Activated CD8-positive, alpha-beta memory T cell treated with anti-CD3 and anti-CD28 coated beads for 1 hour (primary cell): Measurements from ENCODE around the gene HS3ST3B1.
A peak's percentile ranks its signal among the peaks of the same experiment; 100 is the strongest.

Source experiments
- DNase-seq, 2 donors: peaks; one replicate each; pipeline ENCODE4 v3.0.0-alpha.2; 2020; ENCODE audit warnings: low read depth in 1 of 2; ENCODE audit errors: extremely low read depth in 1 of 2

The HS3ST3B1 gene

GRCh38 chr17:14300575-14301278 is at the start of gene HS3ST3B1:
Gene HS3ST3B1, plus strand, starts transcription at chr17:14301081. Its CDS starts 438 bp downstream, at chr17:14301519.
- peak; percentile 97 to 99 for DNase-seq

- no peak for DNase-seq
These were observed 39.5 kb upstream of the HS3ST3B1 start for GRCh38 chr17:14261406-14261805.

- DNase-seq: no peak
These were observed 32.6 kb upstream of the HS3ST3B1 start for GRCh38 chr17:14268264-14268663.

GRCh38 chr17:14269473-14269872 is 31.4 kb upstream of the HS3ST3B1 start:
- DNase-seq: no peak

- DNase-seq: no peak
These were observed 30.4 kb upstream of the HS3ST3B1 start for GRCh38 chr17:14270508-14270907.

GRCh38 chr17:14276535-14277250 is 24.2 kb upstream of the HS3ST3B1 start:
- no peak for DNase-seq

GRCh38 chr17:14281530-14281929 is 19.4 kb upstream of the HS3ST3B1 start:
- DNase-seq: no peak

GRCh38 chr17:14282726-14283125 is 18.2 kb upstream of the HS3ST3B1 start:
- no peak for DNase-seq

GRCh38 chr17:14289162-14289561 is 11.7 kb upstream of the HS3ST3B1 start:
- DNase-seq: no peak

GRCh38 chr17:14294876-14295275 is 6.0 kb upstream of the HS3ST3B1 start:
- DNase-seq: no peak

GRCh38 chr17:14295676-14296075 is 5.2 kb upstream of the HS3ST3B1 start:
- DNase-seq: no peak

GRCh38 chr17:14296166-14296910 is 4.5 kb upstream of the HS3ST3B1 start:
- DNase-seq: no peak

- DNase-seq: no peak
These were observed 3.6 kb upstream of the HS3ST3B1 start for GRCh38 chr17:14297161-14297851.

GRCh38 chr17:14298221-14298946 is 2.5 kb upstream of the HS3ST3B1 start:
- DNase-seq: no peak

GRCh38 chr17:14298947-14299279 is 2.0 kb upstream of the HS3ST3B1 start:
- DNase-seq: no peak

GRCh38 chr17:14299280-14300141 is 1.4 kb upstream of the HS3ST3B1 start:
- DNase-seq: peak in 1 of 2 donors; percentile 29

- peak in 1 of 2 donors; percentile 27 for DNase-seq
These were observed 604 bp downstream of the HS3ST3B1 start for GRCh38 chr17:14301279-14302090.

- peak in 1 of 2 donors; percentile 37 for DNase-seq
These were observed 1.2 kb downstream of the HS3ST3B1 start for GRCh38 chr17:14302091-14302430.
